CD14-positive monocyte (primary cell): ENCODE measurements around the gene PDE8A. TPM values are rescaled to one million over a fixed set of nuclear protein-coding genes. Genes with fewer than 3 reads are reported as not detected.

Source experiments
- DNase-seq, 3 donors: peaks; one replicate each; pipeline ENCODE4 v3.0.0-alpha.2; 2011 to 2022
- H2AFZ ChIP-seq: 2 replicates; pipeline ENCODE4 v1.6.0; 2012; ENCODE audit warnings: mild to moderate bottlenecking, low read depth, low read length, inconsistent platforms; ENCODE audit not compliant: insufficient read depth, poor library complexity, severe bottlenecking
- H3K27ac ChIP-seq, 2 donors: 1 replicate in 1 of 2; 2 replicates in 1 of 2; pipeline ENCODE4 v1.5.1; 2012 to 2013; ENCODE audit warnings: low read length in 2 of 2, control low read depth in 1 of 2, inconsistent platforms in 1 of 2, low read depth in 1 of 2, mild to moderate bottlenecking in 1 of 2
- H3K27me3 ChIP-seq, 2 donors: one replicate each; pipeline versions ENCODE4 v1.6.0 to v1.6.1; 2011 to 2013; ENCODE audit warnings: low read length in 2 of 2; ENCODE audit not compliant: control insufficient read depth in 2 of 2, insufficient read depth in 2 of 2
- H3K36me3 ChIP-seq, 2 donors: replicated peaks in 1 of 2; 1 replicate in 1 of 2; 2 replicates in 1 of 2; pipeline versions ENCODE4 v1.5.1 to v1.6.1; 2012 to 2013; ENCODE audit warnings: low read length in 2 of 2, control low read depth in 1 of 2, inconsistent platforms in 1 of 2, mild to moderate bottlenecking in 1 of 2; ENCODE audit not compliant: insufficient read depth in 2 of 2, control insufficient read depth in 1 of 2
- H3K4me1 ChIP-seq, 2 donors: 1 replicate in 1 of 2; 2 replicates in 1 of 2; pipeline versions ENCODE4 v1.5.1 to v1.6.1; 2012 to 2013; ENCODE audit warnings: low read length in 2 of 2, control low read depth in 1 of 2, inconsistent platforms in 1 of 2, mild to moderate bottlenecking in 1 of 2, moderate library complexity in 1 of 2; ENCODE audit not compliant: insufficient read depth in 2 of 2, control insufficient read depth in 1 of 2
- H3K4me2 ChIP-seq: replicated peaks from 2 replicates; pipeline ENCODE3; 2012; ENCODE audit warnings: low read length, moderate library complexity, mild to moderate bottlenecking; ENCODE audit not compliant: poor library complexity, severe bottlenecking; ENCODE audit errors: extremely low read depth
- H3K4me3 ChIP-seq, 3 experiments: fragments of 200-600 bp in 1 of 3; sonication (generic) in 1 of 3; replicated peaks in 1 of 3; 1 replicate in 2 of 3; 2 replicates in 1 of 3; pipeline ENCODE4 v1.5.1; 2011 to 2013; ENCODE audit warnings: low read length in 3 of 3, mild to moderate bottlenecking in 3 of 3, control low read depth in 2 of 3, low read depth in 2 of 3, inconsistent platforms in 1 of 3, moderate library complexity in 1 of 3
- H3K79me2 ChIP-seq: 2 replicates; pipeline ENCODE4 v1.6.0; 2012; ENCODE audit warnings: mild to moderate bottlenecking, control low read depth, inconsistent platforms, low read length, moderate library complexity; ENCODE audit not compliant: insufficient read depth
- H3K9ac ChIP-seq: 2 replicates; pipeline ENCODE4 v1.6.0; 2017; ENCODE audit warnings: low read length, mild to moderate bottlenecking; ENCODE audit not compliant: insufficient read depth, poor library complexity, severe bottlenecking
- H3K9me3 ChIP-seq, 2 donors: replicated peaks in 1 of 2; 1 replicate in 1 of 2; 2 replicates in 1 of 2; pipeline versions ENCODE4 v1.5.1 to v1.6.1; 2012 to 2013; ENCODE audit warnings: low read length in 2 of 2, control low read depth in 1 of 2; ENCODE audit not compliant: control insufficient read depth in 1 of 2, insufficient read depth in 1 of 2
- H4K20me1 ChIP-seq: 2 replicates; pipeline ENCODE4 v1.6.0; 2012; ENCODE audit warnings: mild to moderate bottlenecking, low read length, control low read depth, moderate library complexity; ENCODE audit not compliant: insufficient read depth
- H3K27ac Mint-ChIP-seq, 7 donors: one replicate each; pipeline ENCODE4 v1.8.0; 2020; ENCODE audit warnings: mild to moderate bottlenecking in 7 of 7, mixed read lengths in 7 of 7, moderate library complexity in 6 of 7, inconsistent platforms in 2 of 7
- H3K27me3 Mint-ChIP-seq, 3 donors: one replicate each; pipeline ENCODE4 v1.8.0; 2021 to 2022; ENCODE audit warnings: low read depth in 3 of 3, mild to moderate bottlenecking in 3 of 3, mixed read lengths in 3 of 3, moderate library complexity in 3 of 3, inconsistent platforms in 1 of 3
- H3K36me3 Mint-ChIP-seq, 2 donors: one replicate each; pipeline ENCODE4 v1.8.0; 2020; ENCODE audit warnings: mixed read lengths in 2 of 2, inconsistent platforms in 1 of 2, mild to moderate bottlenecking in 1 of 2
- H3K4me1 Mint-ChIP-seq: one replicate; pipeline ENCODE4 v1.8.0; 2020; ENCODE audit warnings: mild to moderate bottlenecking, mixed read lengths
- H3K4me3 Mint-ChIP-seq, 2 donors: one replicate each; pipeline ENCODE4 v1.8.0; 2020; ENCODE audit warnings: mild to moderate bottlenecking in 2 of 2, mixed read lengths in 2 of 2, moderate library complexity in 1 of 2
- H3K9me3 Mint-ChIP-seq, 7 donors: one replicate each; pipeline ENCODE4 v1.8.0; 2020 to 2022; ENCODE audit warnings: mixed read lengths in 7 of 7, mild to moderate bottlenecking in 6 of 7, moderate library complexity in 6 of 7, inconsistent platforms in 2 of 7
- CTCF ChIP-seq: fragments of 200-600 bp; IDR thresholded peaks from one replicate; pipeline ENCODE4 v1.8.0; 2022; ENCODE audit warnings: antibody characterized with exemption, mild to moderate bottlenecking
- WGBS: methylation state at CpG from one replicate; pipeline ENCODE4 v1.1.5; 2013; ENCODE audit warnings: missing lambda C conversion rate; ENCODE audit not compliant: insufficient coverage; 5-methylcytosine and 5-hydroxymethylcytosine counted together
- intact Hi-C, 2 donors: fragments of 100-400 bp; cut with micrococcal nuclease; formaldehyde crosslinking; loops; one replicate each; pipeline versions ENCODE4 v1.15.0 to v1.15.1; 2023
- polyA plus RNA-seq, 3 donors: library from polyadenylated mRNA; depleted of rRNA in 1 of 3; unstranded in 2 of 3; stranded (reverse) in 1 of 3; fragments of 300-500 nt in 2 of 3; fragments of >200 nt in 1 of 3; fragmentation: Illumina TruSeq in 2 of 3; gene quantifications; 1 replicate in 2 of 3; 2 replicates in 1 of 3; pipeline ENCODE4 v1.2.3, GENCODE V29; 2012 to 2021

PDE8A gene
- polyA plus RNA-seq, 3 donors = 2.8 to 33.4 (median 4.9) TPM

DNA sequence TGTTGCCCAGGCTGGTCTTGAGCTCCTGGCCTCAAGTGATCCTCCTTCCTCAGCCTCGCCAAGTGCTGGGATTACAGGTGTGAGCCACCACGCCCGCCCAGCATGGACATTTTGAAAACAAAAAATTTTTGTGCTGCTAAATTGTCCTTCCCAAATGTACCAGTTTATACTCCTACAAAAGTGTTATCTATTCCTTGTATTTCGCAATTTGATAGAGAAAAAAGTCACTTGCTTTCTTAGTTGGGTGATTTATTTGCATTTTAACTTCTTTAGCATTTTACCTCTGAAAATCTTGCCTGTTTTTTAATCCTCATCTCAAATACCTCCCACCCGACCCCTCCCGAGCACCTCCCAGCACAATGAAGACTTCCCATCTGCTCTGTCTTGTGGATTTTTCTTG lies 46.8 kb downstream of the PDE8A start:
- H3K4me3 Mint-ChIP-seq = no peak overlapping the region
- no peak overlapping the region for H3K27ac Mint-ChIP-seq
- Histone ChIP-seq H3K27ac (no peak overlapping the region), H3K4me1 (peaks cover 10 to 13% of the 10 kb centered on the region in 2 donors), H3K36me3 (no peaks in the 10 kb centered on the region), H3K9ac (no peak overlapping the region), H3K79me2 (peaks cover 40% of the 10 kb centered on the region), H3K9me3 (no peaks in the 10 kb centered on the region), H3K27me3 (no peaks in the 10 kb centered on the region), H4K20me1 (peaks cover 89% of the 10 kb centered on the region), H3K4me3 (no peak overlapping the region), H3K4me2 (no peak overlapping the region), H2AFZ (no peak overlapping the region)
- H3K36me3 Mint-ChIP-seq = peaks cover 0 to 3% of the 10 kb centered on the region in 2 donors
- no peak for DNase-seq
- peaks cover 45% of the 10 kb centered on the region for H3K4me1 Mint-ChIP-seq
- TF ChIP-seq CTCF = no peak
- no peaks in the 10 kb centered on the region for H3K9me3 Mint-ChIP-seq
- H3K27me3 Mint-ChIP-seq = no peaks in the 10 kb centered on the region
- intact Hi-C loops = no loop called here
- 92% methylated on average over 2 of the region's 6 CpGs for WGBS

DNA sequence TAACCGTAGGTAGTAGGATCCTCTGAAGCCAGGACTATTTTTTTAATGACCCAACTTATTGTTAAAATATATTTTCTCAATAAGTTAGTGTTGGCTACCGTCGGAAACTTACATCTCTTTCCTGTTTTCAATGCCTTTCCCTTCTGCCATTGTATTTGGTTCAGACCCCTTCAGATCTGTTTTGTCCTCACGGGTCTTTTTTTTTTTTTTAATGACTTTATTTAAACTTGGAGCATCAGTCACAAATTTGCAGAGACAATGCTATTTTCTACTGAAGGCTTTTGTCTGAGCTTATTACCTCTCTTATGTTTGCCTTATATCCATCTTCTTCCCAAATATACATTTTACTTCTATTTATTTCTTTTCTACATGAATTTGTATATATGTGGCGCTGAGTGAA lies 47.6 kb downstream of the PDE8A start:
- intact Hi-C loops = no loop called here
- H3K9ac ChIP-seq = no peak overlapping the region
- no CpG with 5 or more reads among the region's 5 CpGs for WGBS
- Mint-ChIP-seq H3K27me3 (no peaks in the 10 kb centered on the region), H3K4me1 (peaks cover 38% of the 10 kb centered on the region), H3K4me3 (no peak overlapping the region), H3K9me3 (no peaks in the 10 kb centered on the region), H3K27ac (no peak overlapping the region), H3K36me3 (peaks cover 0 to 3% of the 10 kb centered on the region in 2 donors)
- TF ChIP-seq CTCF = no peak
- H3K4me1 ChIP-seq = peaks cover 10 to 13% of the 10 kb centered on the region in 2 donors
- H3K4me3 ChIP-seq = no peak overlapping the region
- H3K4me2 ChIP-seq = no peak overlapping the region
- no peaks in the 10 kb centered on the region for H3K27me3 ChIP-seq
- H4K20me1 ChIP-seq = peaks cover 84% of the 10 kb centered on the region
- no peaks in the 10 kb centered on the region for H3K9me3 ChIP-seq
- H3K27ac ChIP-seq = no peak overlapping the region
- no peak overlapping the region for H2AFZ ChIP-seq
- peaks cover 33% of the 10 kb centered on the region for H3K79me2 ChIP-seq
- no peaks in the 10 kb centered on the region for H3K36me3 ChIP-seq
- no peak for DNase-seq
